ENCODE data around the gene FAM193A.

FAM193A gene

DNA sequence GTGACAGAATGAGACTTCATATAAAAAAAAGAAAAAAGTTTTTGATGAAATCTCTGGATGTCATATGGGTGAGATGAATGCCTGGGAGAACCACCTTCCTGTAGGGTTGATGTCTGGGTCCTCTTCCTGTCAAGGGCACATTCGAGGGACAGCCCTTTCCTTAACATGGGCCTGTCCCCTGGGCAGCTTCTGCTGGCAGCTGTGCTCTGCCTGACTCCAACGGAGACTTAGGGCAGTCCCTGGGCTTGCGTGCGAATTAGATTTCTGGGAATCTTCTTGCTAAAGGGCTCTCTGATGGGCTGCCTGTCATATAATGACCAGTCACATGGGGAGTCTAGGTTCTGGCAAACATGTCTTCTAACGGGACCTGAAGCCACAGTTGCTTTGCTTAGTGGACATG is 179.0 kb downstream of the FAM193A start:
- no peak overlapping the region for H4K5ac ChIP-seq (ENCODE audit: low read length)
- no peak overlapping the region for H3K4ac ChIP-seq (ENCODE audit: low read depth, low read length)
- H3K79me1 ChIP-seq (ENCODE audit: low read length), result peaks cover 4% of the 10 kb centered on the region
- H2AK5ac ChIP-seq (ENCODE audit: low read length), result no peak overlapping the region
- H3K4me2 ChIP-seq (ENCODE audit: low read length), result no peak overlapping the region
- no peak for DNase-seq
- no peak overlapping the region for H3K27ac ChIP-seq (ENCODE audit: low read depth, low read length)
- no peak overlapping the region for H4K8ac ChIP-seq (ENCODE audit: low read depth, low read length)
- H3K56ac ChIP-seq (ENCODE audit: low read length), result no peak overlapping the region
- no peak overlapping the region for H3K18ac ChIP-seq (ENCODE audit: low read length)
- H3K79me2 ChIP-seq (ENCODE audit: control insufficient read depth, insufficient read depth, low read length), result no peaks in the 10 kb centered on the region
- no peaks in the 10 kb centered on the region for H3K4me1 ChIP-seq (ENCODE audit: control insufficient read depth, low read depth, low read length)
- no peak overlapping the region for H2BK120ac ChIP-seq (ENCODE audit: low read depth, low read length)
- no CpG with 5 or more reads among the region's 5 CpGs for WGBS (ENCODE audit: extremely low coverage, insufficient coverage, low lambda C conversion rate)
- no peak overlapping the region for H3K9ac ChIP-seq (ENCODE audit: low read length)
- no peak overlapping the region for H3K4me3 ChIP-seq (ENCODE audit: low read length)
- no peak overlapping the region for H2BK5ac ChIP-seq (ENCODE audit: low read length)
- H3K27me3 ChIP-seq (ENCODE audit: insufficient read depth, low read length, poor library complexity), result no peaks in the 10 kb centered on the region
- H3K23ac ChIP-seq (ENCODE audit: low read length), result no peak overlapping the region
- no peak overlapping the region for H2BK15ac ChIP-seq (replicated peaks; ENCODE audit: low read depth)
- no peaks in the 10 kb centered on the region for H3K36me3 ChIP-seq (ENCODE audit: control insufficient read depth, insufficient read depth, low read length)

- no CpG with 5 or more reads among the region's 8 CpGs for WGBS (ENCODE audit: extremely low coverage, insufficient coverage, low lambda C conversion rate)
Measured at GRCh38 chr4:2716236-2716635, 179.8 kb downstream of the FAM193A start.

DNA sequence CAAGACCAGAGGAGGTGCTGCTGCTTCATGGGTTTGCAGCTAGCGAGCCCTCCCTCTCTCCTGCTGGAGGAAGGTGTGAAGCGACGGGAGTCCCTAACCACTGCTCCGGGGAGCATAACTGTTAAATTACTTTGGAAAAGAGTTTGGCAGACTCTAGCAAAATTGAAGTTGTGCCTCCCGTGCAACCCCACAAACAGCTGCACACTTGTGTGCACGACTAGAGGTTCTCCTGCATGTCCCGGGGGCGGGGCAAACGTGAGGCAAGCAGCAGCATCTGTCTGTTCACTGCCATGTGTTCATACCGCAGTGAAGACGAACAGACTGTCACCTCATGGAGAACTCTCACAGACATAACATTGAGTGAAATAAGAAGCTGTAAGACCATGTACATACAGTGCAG is 185.1 kb downstream of the FAM193A start:
- no peak overlapping the region for H3K4me3 ChIP-seq (ENCODE audit: low read length)
- no peak overlapping the region for H4K8ac ChIP-seq (ENCODE audit: low read depth, low read length)
- no peak overlapping the region for H3K4me2 ChIP-seq (ENCODE audit: low read length)
- H3K9ac ChIP-seq (ENCODE audit: low read length), result no peak overlapping the region
- no peak overlapping the region for H4K5ac ChIP-seq (ENCODE audit: low read length)
- H2AK5ac ChIP-seq (ENCODE audit: low read length), result no peak overlapping the region
- no peak overlapping the region for H2BK15ac ChIP-seq (replicated peaks; ENCODE audit: low read depth)
- WGBS (ENCODE audit: extremely low coverage, insufficient coverage, low lambda C conversion rate), result no CpG with 5 or more reads among the region's 11 CpGs
- H3K4ac ChIP-seq (ENCODE audit: low read depth, low read length), result no peak overlapping the region
- H3K79me1 ChIP-seq (ENCODE audit: low read length), result no peaks in the 10 kb centered on the region
- H3K4me1 ChIP-seq (ENCODE audit: control insufficient read depth, low read depth, low read length), result no peaks in the 10 kb centered on the region
- H3K27ac ChIP-seq (ENCODE audit: low read depth, low read length), result no peak overlapping the region
- H3K79me2 ChIP-seq (ENCODE audit: control insufficient read depth, insufficient read depth, low read length), result no peaks in the 10 kb centered on the region
- H2BK5ac ChIP-seq (ENCODE audit: low read length), result no peak overlapping the region
- H2BK120ac ChIP-seq (ENCODE audit: low read depth, low read length), result no peak overlapping the region
- no peak overlapping the region for H3K18ac ChIP-seq (ENCODE audit: low read length)
- no peaks in the 10 kb centered on the region for H3K27me3 ChIP-seq (ENCODE audit: insufficient read depth, low read length, poor library complexity)
- H3K56ac ChIP-seq (ENCODE audit: low read length), result no peak overlapping the region
- peaks cover 2% of the 10 kb centered on the region for H3K36me3 ChIP-seq (ENCODE audit: control insufficient read depth, insufficient read depth, low read length)
- H3K23ac ChIP-seq (ENCODE audit: low read length), result no peak overlapping the region
- no peak for DNase-seq

More at GRCh38 chr4:2716236-2716635, 179.8 kb downstream of the FAM193A start:
- no peak overlapping the region for H4K5ac ChIP-seq (ENCODE audit: low read length)
- no peak overlapping the region for H3K4me3 ChIP-seq (ENCODE audit: low read length)
- no peaks in the 10 kb centered on the region for H3K36me3 ChIP-seq (ENCODE audit: control insufficient read depth, insufficient read depth, low read length)
- no peak overlapping the region for H3K56ac ChIP-seq (ENCODE audit: low read length)
- peaks cover 4% of the 10 kb centered on the region for H3K79me1 ChIP-seq (ENCODE audit: low read length)
- no peak overlapping the region for H2BK120ac ChIP-seq (ENCODE audit: low read depth, low read length)
- H3K79me2 ChIP-seq (ENCODE audit: control insufficient read depth, insufficient read depth, low read length), result no peaks in the 10 kb centered on the region
- no peaks in the 10 kb centered on the region for H3K27me3 ChIP-seq (ENCODE audit: insufficient read depth, low read length, poor library complexity)
- H3K27ac ChIP-seq (ENCODE audit: low read depth, low read length), result no peak overlapping the region
- no peak overlapping the region for H2AK5ac ChIP-seq (ENCODE audit: low read length)
- no peak overlapping the region for H3K4ac ChIP-seq (ENCODE audit: low read depth, low read length)
- H3K23ac ChIP-seq (ENCODE audit: low read length), result no peak overlapping the region
- H3K4me1 ChIP-seq (ENCODE audit: control insufficient read depth, low read depth, low read length), result no peaks in the 10 kb centered on the region
- H3K9ac ChIP-seq (ENCODE audit: low read length), result no peak overlapping the region
- no peak overlapping the region for H3K4me2 ChIP-seq (ENCODE audit: low read length)
- no peak overlapping the region for H2BK5ac ChIP-seq (ENCODE audit: low read length)
- no peak overlapping the region for H3K18ac ChIP-seq (ENCODE audit: low read length)
- no peak overlapping the region for H2BK15ac ChIP-seq (replicated peaks; ENCODE audit: low read depth)
- H4K8ac ChIP-seq (ENCODE audit: low read depth, low read length), result no peak overlapping the region
- no peak for DNase-seq

- no peaks in the 10 kb centered on the region for H3K4me1 ChIP-seq (ENCODE audit: control insufficient read depth, low read depth, low read length)
- no peak overlapping the region for H2BK15ac ChIP-seq (replicated peaks; ENCODE audit: low read depth)
- H3K18ac ChIP-seq (ENCODE audit: low read length), result no peak overlapping the region
- no peaks in the 10 kb centered on the region for H3K79me1 ChIP-seq (ENCODE audit: low read length)
- no peak overlapping the region for H4K5ac ChIP-seq (ENCODE audit: low read length)
- WGBS (ENCODE audit: extremely low coverage, insufficient coverage, low lambda C conversion rate), result no CpG with 5 or more reads among the region's 9 CpGs
- no peaks in the 10 kb centered on the region for H3K27me3 ChIP-seq (ENCODE audit: insufficient read depth, low read length, poor library complexity)
- no peak overlapping the region for H3K27ac ChIP-seq (ENCODE audit: low read depth, low read length)
- no peak overlapping the region for H3K56ac ChIP-seq (ENCODE audit: low read length)
- H3K79me2 ChIP-seq (ENCODE audit: control insufficient read depth, insufficient read depth, low read length), result no peaks in the 10 kb centered on the region
- H4K8ac ChIP-seq (ENCODE audit: low read depth, low read length), result no peak overlapping the region
- H2BK5ac ChIP-seq (ENCODE audit: low read length), result no peak overlapping the region
- H3K4ac ChIP-seq (ENCODE audit: low read depth, low read length), result no peak overlapping the region
- H3K4me3 ChIP-seq (ENCODE audit: low read length), result no peak overlapping the region
- no peak for DNase-seq
- H3K23ac ChIP-seq (ENCODE audit: low read length), result no peak overlapping the region
- H3K4me2 ChIP-seq (ENCODE audit: low read length), result no peak overlapping the region
- H3K36me3 ChIP-seq (ENCODE audit: control insufficient read depth, insufficient read depth, low read length), result peaks cover 2% of the 10 kb centered on the region
- no peak overlapping the region for H2BK120ac ChIP-seq (ENCODE audit: low read depth, low read length)
- H2AK5ac ChIP-seq (ENCODE audit: low read length), result no peak overlapping the region
- no peak overlapping the region for H3K9ac ChIP-seq (ENCODE audit: low read length)
Measured at GRCh38 chr4:2722033-2722432, 185.6 kb downstream of the FAM193A start.

GRCh38 chr4:2723751-2724150 is 187.3 kb downstream of the FAM193A start:
- Histone ChIP-seq H3K27me3 (ENCODE audit: insufficient read depth, low read length, poor library complexity) (no peaks in the 10 kb centered on the region), H3K4me3 (ENCODE audit: low read length) (no peak overlapping the region), H2BK120ac (ENCODE audit: low read depth, low read length) (no peak overlapping the region), H3K4me1 (ENCODE audit: control insufficient read depth, low read depth, low read length) (no peaks in the 10 kb centered on the region), H2AK5ac (ENCODE audit: low read length) (no peak overlapping the region), H2BK5ac (ENCODE audit: low read length) (no peak overlapping the region), H3K79me2 (ENCODE audit: control insufficient read depth, insufficient read depth, low read length) (no peaks in the 10 kb centered on the region), H2BK15ac (replicated peaks; ENCODE audit: low read depth) (no peak overlapping the region), H3K4ac (ENCODE audit: low read depth, low read length) (no peak overlapping the region), H3K27ac (ENCODE audit: low read depth, low read length) (no peak overlapping the region), H3K36me3 (ENCODE audit: control insufficient read depth, insufficient read depth, low read length) (peaks cover 2% of the 10 kb centered on the region), H3K23ac (ENCODE audit: low read length) (no peak overlapping the region), H3K18ac (ENCODE audit: low read length) (no peak overlapping the region), H3K4me2 (ENCODE audit: low read length) (no peak overlapping the region), H3K56ac (ENCODE audit: low read length) (no peak overlapping the region), H3K9ac (ENCODE audit: low read length) (no peak overlapping the region), H4K5ac (ENCODE audit: low read length) (no peak overlapping the region), H3K79me1 (ENCODE audit: low read length) (no peaks in the 10 kb centered on the region), H4K8ac (ENCODE audit: low read depth, low read length) (no peak overlapping the region)
- no CpG with 5 or more reads among the region's 3 CpGs for WGBS (ENCODE audit: extremely low coverage, insufficient coverage, low lambda C conversion rate)
- no peak for DNase-seq

DNA sequence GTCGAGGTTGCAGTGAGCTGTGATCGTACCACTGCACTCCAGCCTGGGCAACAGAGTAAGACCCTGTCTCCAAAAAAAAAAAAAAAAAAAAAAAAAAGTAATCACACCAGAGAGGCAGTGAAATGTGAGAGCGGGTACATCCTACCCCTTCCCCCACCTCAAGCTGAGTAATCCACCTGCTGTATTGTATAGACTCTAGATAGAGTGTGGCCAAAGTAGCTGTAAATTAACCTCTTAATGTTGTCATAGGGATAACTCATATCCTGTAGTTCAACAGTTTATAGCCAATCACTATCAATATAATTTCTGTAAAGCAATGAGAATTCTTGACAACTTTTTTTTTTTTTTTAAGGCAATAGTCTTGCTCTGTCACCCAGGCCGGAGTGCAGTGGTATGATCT is 188.9 kb downstream of the FAM193A start:
- no peak overlapping the region for H2BK15ac ChIP-seq (replicated peaks; ENCODE audit: low read depth)
- H3K23ac ChIP-seq (ENCODE audit: low read length), result no peak overlapping the region
- no CpG with 5 or more reads among the region's 4 CpGs for WGBS (ENCODE audit: extremely low coverage, insufficient coverage, low lambda C conversion rate)
- H3K79me2 ChIP-seq (ENCODE audit: control insufficient read depth, insufficient read depth, low read length), result no peaks in the 10 kb centered on the region
- no peak overlapping the region for H4K5ac ChIP-seq (ENCODE audit: low read length)
- no peak overlapping the region for H3K4me2 ChIP-seq (ENCODE audit: low read length)
- no peaks in the 10 kb centered on the region for H3K79me1 ChIP-seq (ENCODE audit: low read length)
- H3K9ac ChIP-seq (ENCODE audit: low read length), result no peak overlapping the region
- H2BK5ac ChIP-seq (ENCODE audit: low read length), result no peak overlapping the region
- H2BK120ac ChIP-seq (ENCODE audit: low read depth, low read length), result no peak overlapping the region
- no peaks in the 10 kb centered on the region for H3K27me3 ChIP-seq (ENCODE audit: insufficient read depth, low read length, poor library complexity)
- no peak for DNase-seq
- no peak overlapping the region for H3K4ac ChIP-seq (ENCODE audit: low read depth, low read length)
- peaks cover 2% of the 10 kb centered on the region for H3K36me3 ChIP-seq (ENCODE audit: control insufficient read depth, insufficient read depth, low read length)
- H3K18ac ChIP-seq (ENCODE audit: low read length), result no peak overlapping the region
- no peaks in the 10 kb centered on the region for H3K4me1 ChIP-seq (ENCODE audit: control insufficient read depth, low read depth, low read length)
- no peak overlapping the region for H3K27ac ChIP-seq (ENCODE audit: low read depth, low read length)
- H3K4me3 ChIP-seq (ENCODE audit: low read length), result no peak overlapping the region
- H3K56ac ChIP-seq (ENCODE audit: low read length), result no peak overlapping the region
- H4K8ac ChIP-seq (ENCODE audit: low read depth, low read length), result no peak overlapping the region
- H2AK5ac ChIP-seq (ENCODE audit: low read length), result no peak overlapping the region

Data from mesendoderm (in vitro differentiated cells).